NCI-H2029 treated with DMSO at 0.1 percent for 48 hours (cell line): ENCODE data around the gene ZNF20.

Experiments
- DNase-seq: peaks from one replicate; lab custom pipeline; 2025; lab: John Stamatoyannopoulos, UW

ZNF20 gene

GRCh38 chr19:12139885-12140544 is at the start of gene ZNF20:
Gene ZNF20, minus strand, starts transcription at chr19:12140350. Its CDS starts 168 bp downstream, at chr19:12140182.
- peak; percentile 94 for DNase-seq

DNA sequence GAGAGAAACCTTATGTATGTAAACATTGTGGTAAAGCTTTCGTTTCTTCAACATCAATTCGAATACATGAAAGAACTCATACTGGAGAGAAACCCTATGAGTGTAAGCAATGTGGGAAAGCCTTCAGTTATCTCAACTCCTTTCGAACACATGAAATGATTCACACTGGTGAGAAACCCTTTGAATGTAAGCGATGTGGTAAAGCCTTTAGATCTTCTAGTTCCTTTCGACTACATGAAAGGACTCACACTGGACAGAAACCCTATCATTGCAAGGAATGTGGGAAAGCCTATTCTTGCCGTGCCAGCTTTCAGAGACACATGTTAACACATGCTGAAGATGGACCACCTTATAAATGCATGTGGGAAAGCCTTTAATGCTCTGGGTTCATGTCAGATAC is 47.5 kb upstream of the ZNF20 start:
- no peak for DNase-seq

- no peak for DNase-seq
Measured at GRCh38 chr19:12180377-12180776, 40.2 kb upstream of the ZNF20 start.

DNA sequence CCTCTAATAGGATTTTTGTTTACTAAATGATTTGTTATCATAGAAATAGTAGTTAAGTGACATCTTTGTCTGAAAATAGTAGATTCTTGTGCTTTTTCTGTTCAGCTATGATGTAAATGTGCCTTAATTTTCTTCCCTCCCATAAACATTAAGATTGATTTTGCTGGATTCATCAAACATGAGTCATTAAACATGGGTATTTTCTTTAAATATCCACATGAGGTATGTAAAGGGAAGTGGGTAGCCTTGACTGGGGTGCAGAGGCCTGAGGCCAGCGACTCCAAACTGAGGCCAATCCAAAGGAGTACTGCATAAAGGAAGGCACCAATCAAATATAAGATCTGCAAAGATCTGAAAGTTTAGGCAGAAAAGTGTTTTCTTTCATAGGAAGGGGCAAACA is 26.5 kb upstream of the ZNF20 start:
- no peak for DNase-seq

DNA sequence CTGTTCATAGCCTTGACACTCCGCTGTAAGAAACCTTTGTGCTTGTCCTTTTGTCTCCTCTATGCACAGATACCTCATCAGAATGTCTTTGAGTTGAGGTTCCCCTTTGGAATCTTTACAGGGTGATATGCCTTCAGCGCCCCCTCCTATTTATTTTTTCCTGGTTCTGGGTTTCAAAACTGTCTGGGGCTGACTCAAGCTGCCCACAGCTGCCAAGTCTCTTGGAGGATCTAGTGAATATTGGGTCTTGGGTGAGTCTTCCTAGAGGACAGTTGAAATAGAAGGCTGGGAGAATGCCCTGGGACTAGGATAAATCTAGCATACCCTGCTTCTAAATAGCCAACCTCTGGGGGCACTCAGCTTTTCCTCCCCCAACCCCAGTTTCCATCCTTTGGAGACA is 23.7 kb upstream of the ZNF20 start:
- no peak for DNase-seq

DNA sequence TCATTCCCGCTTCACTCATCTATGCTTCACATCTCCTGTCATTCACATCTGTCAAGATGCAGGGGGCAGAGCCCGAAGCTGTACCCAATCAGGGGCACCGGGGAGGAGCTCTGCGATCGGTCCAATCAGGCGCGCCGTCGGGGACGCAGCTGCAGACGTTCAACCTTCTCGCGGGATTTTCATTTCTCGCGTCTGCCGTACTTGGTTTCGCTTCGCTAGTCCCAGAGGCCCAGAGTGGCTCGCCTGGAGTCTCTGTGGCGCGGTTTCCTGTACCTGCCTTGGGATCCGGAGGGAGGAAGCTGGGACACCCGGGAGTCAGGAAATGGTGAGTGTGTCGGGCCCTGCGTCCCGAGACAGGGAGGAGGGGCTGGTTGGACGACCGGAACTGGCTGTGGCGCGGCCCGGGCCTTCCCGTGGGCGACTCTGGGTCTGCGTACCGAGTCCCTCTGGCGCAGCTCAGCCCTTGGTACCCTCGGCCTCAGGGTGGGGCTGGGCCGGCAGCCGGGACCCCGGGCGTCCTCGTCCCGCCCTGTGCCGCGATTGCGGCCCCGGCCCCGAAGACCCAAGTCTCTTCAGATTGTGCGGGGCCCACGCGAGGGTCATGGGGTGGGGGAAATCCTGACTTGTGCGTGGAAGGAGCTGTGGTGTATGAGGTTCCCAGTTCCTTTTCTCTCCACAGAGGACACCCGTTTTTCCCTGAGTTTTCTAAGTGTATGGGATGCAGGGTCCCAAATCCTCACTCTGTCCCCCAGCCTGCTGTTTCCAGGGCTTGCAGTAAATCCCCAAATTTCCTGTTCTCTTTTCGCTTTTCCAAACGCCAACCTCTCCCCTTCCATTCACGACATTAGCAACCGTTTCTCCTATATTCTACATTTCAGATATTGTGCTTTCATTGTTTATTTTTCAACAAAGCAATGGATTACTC is 23.0 kb upstream of the ZNF20 start, which contains the start of gene ZNF136:
ZNF136 (plus strand) TSS at position 215 of the 925 bp plus-strand sequence; CDS start at position 323, 108 bp downstream.
- peak; percentile 95 for DNase-seq

- DNase-seq: no peak
Measured at GRCh38 chr19:12162513-12162881, 22.3 kb upstream of the ZNF20 start.

DNA sequence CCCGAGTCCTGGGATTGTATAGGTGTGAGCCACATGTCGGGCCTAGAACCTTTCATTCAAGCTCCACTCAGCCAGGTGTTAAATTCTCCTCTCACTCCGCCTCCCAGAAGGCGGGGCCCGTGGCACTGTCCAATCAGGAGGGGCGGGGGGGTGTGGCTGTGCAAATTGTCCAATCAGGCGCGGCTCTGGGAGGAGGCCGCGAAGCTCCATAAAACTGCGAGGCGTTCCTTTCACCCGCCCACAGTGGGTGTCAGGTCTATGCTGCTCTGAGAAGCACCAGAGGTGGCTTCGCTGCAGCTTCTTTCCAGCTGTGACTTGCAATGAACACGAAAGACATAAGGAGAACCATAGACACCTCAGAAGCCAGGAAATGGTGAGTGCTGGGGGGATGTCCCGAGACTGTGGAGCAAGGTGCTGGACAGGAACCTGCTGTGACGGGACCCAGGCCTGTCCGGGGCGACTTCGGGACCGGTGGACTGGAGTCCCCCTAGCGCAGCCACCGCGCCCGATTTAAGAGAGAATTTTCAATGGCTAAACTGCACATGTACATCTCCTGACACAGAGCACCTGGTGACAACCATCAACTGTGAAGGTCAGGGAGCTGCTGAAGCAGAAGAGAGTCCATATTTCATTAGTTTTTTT is 19.7 kb upstream of the ZNF20 start:
- no peak for DNase-seq

- peak; percentile 67 for DNase-seq
Measured at GRCh38 chr19:12156223-12157058, 16.3 kb upstream of the ZNF20 start, which contains the start of gene ZNF625. Gene ZNF625, minus strand, starts transcription at chr19:12156734. Its CDS starts 176 bp downstream, at chr19:12156558.

GRCh38 chr19:12155324-12155860 is 15.2 kb upstream of the ZNF20 start:
- DNase-seq: no peak

DNA sequence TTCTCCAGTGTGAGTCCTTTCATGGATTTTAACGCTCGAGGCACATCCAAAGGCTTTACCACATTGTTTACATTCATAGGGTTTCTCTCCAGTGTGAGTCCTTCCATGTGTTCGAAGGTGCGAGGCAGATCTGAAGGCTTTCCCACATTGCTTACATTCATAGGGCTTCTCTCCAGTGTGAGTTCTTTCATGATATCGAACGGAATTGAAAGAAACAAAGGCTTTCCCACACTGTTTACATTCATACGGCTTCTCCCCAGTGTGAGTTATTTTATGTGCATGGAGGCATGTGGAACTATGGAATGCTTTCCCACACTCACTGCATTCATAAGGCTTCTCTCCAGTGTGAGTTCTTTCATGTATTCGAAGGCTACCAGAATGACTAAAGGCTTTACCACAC is 5.2 kb upstream of the ZNF20 start:
- DNase-seq: no peak

DNA sequence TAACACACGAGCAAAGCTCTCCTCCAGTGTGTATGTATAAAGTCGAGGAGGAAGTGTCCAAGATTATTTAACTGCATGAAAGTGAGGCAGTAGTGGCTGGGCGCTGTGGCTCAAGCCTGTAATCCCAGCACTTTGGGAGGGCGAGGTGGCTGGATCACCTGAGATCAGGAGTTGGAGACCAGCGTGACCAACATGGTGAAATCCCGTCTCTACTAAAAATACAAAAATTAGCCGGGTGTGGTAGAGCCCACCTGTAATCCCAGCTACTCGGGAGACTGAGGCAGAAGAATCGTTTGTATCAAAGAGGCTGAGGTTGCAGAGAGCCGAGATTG is 1.2 kb upstream of the ZNF20 start:
- DNase-seq: no peak

- peak; percentile 86 for DNase-seq
Measured at GRCh38 chr19:12140545-12141404, 625 bp upstream of the ZNF20 start.

GRCh38 chr19:12139269-12139668 is 881 bp downstream of the ZNF20 start:
- no peak for DNase-seq

DNA sequence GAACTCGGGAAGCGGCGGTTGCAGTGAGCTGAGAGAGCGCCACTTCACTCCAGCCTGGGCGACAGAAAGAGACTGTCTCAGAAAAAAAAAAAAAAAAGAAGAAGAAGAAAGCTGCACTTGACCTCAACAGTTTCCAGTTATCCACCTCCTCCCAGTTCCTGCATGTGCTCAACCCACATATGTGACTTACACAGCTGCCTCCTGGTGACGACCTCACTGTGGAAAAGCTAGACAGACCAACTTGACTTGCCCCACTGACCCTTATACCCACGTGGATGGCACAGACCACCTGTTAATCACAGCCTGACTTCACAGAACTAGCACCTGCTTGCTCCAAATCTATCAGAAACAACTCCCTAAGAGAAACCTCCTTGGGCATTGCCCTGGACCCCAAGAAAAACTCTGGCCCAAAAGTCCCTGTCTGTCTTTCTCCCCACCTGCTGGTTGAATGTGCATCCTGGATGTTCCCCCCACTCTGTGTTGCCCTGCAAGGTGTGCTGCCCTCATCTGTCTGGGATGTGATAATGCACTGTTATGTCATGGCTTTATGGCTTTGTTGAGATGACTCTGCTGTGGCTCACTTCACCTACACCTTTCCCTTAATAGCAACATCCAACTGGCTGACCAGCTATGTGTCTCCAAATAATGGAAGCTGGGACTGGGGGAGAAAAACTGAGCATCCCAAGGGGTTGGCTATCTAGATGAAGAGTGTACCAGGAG is 2.8 kb downstream of the ZNF20 start:
- DNase-seq: no peak

GRCh38 chr19:12133069-12133468 is 7.1 kb downstream of the ZNF20 start:
- no peak for DNase-seq

GRCh38 chr19:12126707-12127106 is 13.4 kb downstream of the ZNF20 start:
- no peak for DNase-seq

- no peak for DNase-seq
Measured at GRCh38 chr19:12117201-12117970, 22.8 kb downstream of the ZNF20 start.

DNA sequence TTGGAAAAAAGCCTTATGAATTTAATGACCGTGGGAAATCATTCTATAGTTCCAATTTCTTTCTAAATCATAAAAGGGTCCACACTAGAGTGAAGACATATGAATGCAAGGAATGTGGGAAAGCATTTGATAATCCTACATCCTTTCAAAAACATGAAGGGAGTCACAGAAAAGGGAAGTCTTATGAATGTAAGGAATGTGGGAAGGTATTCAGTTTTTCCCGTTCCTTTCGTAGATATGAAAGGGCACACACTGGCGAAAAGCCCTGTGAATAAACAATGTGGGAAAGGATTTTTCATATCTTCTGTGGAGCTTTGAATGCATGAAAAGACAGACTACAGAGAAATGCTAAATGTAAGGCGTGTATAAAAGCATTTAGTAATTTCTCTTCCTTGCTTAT is 27.0 kb downstream of the ZNF20 start:
- DNase-seq: no peak
